ENCODE data around the gene KRTAP5-10. TPM values are rescaled to one million over a fixed set of nuclear protein-coding genes. Genes with fewer than 3 reads are reported as not detected.

The KRTAP5-10 gene, protein sequence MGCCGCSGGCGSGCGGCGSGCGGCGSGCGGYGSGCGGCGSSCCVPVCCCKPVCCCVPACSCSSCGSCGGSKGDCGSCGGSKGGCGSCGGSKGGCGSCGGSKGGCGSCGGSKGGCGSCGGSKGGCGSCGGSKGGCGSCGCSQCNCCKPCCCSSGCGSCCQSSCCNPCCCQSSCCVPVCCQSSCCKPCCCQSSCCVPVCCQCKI
- total RNA-seq (not detected), polyA plus RNA-seq (under 1 TPM; 0.06 to 0.20 TPM)
- long read RNA-seq, donor 1, partial matches to known transcripts: 0 of 1 reads
- long read RNA-seq, donor 1, other reads (novel, unspliced or antisense): 0 of 1 reads
- long read RNA-seq, donor 2: 0 reads
- long read RNA-seq, donor 3: 0 reads
- long read RNA-seq, donor 4, partial matches to known transcripts: 0 of 1 reads
- long read RNA-seq, donor 4, other reads (novel, unspliced or antisense): 0 of 1 reads
- long read RNA-seq, donor 5: 0 reads

DNA sequence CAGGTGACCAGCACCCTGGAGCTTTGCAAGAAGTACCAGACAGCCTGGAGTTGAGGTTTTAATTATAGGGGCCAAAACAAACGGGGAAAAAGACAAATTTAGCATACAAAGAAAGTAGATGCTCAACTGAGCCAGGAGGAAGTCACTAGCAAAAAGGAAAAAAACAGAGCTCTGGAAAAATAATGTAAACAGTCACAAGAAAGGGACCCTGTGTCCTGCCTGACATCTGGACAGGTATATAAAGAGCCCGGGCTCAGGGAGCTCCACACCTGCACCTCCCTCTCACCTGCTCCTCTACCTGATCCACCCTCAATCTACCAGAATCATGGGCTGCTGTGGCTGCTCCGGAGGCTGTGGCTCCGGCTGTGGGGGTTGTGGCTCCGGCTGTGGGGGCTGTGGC, at the start of gene KRTAP5-10:
TSS of gene KRTAP5-10 (plus strand) at position 301 of the 400 bp plus-strand sequence. CDS start at position 326, 25 bp downstream.
- H3K9ac ChIP-seq (ENCODE audit: insufficient read depth in 1 of 2, low read length in 2 of 2): no peak within 1 kb of the TSS
- no peak within 1 kb of the TSS for H3K27ac ChIP-seq (ENCODE audit: low read depth in 1 of 2, low read length in 1 of 2)
- TF ChIP-seq, protein P1, sequence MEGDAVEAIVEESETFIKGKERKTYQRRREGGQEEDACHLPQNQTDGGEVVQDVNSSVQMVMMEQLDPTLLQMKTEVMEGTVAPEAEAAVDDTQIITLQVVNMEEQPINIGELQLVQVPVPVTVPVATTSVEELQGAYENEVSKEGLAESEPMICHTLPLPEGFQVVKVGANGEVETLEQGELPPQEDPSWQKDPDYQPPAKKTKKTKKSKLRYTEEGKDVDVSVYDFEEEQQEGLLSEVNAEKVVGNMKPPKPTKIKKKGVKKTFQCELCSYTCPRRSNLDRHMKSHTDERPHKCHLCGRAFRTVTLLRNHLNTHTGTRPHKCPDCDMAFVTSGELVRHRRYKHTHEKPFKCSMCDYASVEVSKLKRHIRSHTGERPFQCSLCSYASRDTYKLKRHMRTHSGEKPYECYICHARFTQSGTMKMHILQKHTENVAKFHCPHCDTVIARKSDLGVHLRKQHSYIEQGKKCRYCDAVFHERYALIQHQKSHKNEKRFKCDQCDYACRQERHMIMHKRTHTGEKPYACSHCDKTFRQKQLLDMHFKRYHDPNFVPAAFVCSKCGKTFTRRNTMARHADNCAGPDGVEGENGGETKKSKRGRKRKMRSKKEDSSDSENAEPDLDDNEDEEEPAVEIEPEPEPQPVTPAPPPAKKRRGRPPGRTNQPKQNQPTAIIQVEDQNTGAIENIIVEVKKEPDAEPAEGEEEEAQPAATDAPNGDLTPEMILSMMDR (IDR thresholded peaks at IDR 0.05; ENCODE audit: control extremely low read depth, extremely low read depth): no peak
- WGBS, 2 donors: 53 to 64% methylated on average over 5 of the region's 5 CpGs
- DNase-seq (no peak), ATAC-seq (ENCODE audit: insufficient read depth, low FRiP score) (no peak)
- peaks cover 0 to 3% (median 0%) of the 10 kb centered on the region in 4 donors for H3K9me3 ChIP-seq (ENCODE audit: control insufficient read depth in 4 of 4, insufficient read depth in 3 of 4, low read length in 3 of 4)
- no peaks in the 10 kb centered on the region for H3K36me3 ChIP-seq (ENCODE audit: control insufficient read depth in 4 of 4, insufficient read depth in 4 of 4, low read length in 4 of 4)
- H3K4me1 ChIP-seq (ENCODE audit: control insufficient read depth in 5 of 5, insufficient read depth in 5 of 5, low read length in 5 of 5): peaks cover 0 to 6% (median 0%) of the 10 kb centered on the region in 5 donors
- H3K27me3 ChIP-seq (ENCODE audit: control insufficient read depth in 3 of 3, insufficient read depth in 3 of 3, low read length in 2 of 3): peaks cover 0 to 9% (median 6%) of the 10 kb centered on the region in 3 donors
- no peak within 1 kb of the TSS for H3K4me3 ChIP-seq

DNA sequence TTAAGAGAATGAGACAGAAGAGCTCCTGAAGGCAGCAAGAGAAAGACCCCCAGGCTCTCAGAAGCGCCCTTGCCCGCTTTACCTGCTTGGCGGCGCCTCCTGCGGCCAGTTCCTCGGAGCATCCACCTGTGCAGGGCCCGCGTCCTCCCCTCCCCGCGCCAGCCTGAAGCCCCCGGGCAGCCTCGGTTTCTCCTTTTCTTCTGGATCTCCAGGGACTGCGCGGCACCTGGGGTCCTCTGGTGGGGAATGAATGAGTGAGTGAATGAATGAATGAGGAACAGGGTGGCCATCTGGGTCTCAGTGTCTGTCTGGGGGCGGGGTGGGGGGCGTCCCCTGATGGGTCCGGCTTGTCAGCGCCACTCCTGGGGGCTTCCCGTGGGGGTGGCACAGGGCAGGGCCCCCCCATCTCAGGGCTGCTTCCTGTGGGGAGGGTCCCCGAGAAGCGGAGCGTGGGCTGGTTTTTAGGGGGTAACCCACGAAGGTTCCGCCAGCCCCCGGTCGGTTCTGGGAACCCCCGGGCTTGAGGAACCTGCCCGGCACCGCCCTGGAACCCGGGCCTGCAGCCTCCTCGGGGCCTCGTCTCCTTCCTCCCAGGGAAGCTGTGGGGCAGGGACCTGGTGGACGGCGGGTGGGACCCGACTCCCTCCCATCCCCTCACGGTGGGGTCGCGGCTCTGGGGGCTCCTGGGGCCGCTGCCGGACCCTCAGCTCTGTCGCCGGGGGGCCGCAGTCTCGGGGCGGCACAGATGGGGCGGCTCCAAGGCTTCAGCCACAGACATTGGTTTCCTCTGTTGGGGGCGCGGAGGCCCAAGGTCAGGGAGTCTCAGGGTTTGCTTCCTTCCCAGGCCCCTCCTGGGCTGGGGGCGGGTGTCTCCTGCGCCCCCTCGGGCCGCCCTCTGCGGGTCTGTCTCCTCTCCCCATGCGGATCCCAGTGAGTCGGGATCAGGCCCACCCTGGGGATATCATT, 46.6 kb upstream of the KRTAP5-10 start:
- H3K27me3 ChIP-seq (ENCODE audit: control insufficient read depth in 3 of 3, insufficient read depth in 3 of 3, low read length in 2 of 3): no peaks in the 10 kb centered on the region
- H3K9me3 ChIP-seq (ENCODE audit: control insufficient read depth in 4 of 4, insufficient read depth in 3 of 4, low read length in 3 of 4): no peaks in the 10 kb centered on the region
- H3K4me1 ChIP-seq (ENCODE audit: control insufficient read depth in 5 of 5, insufficient read depth in 5 of 5, low read length in 5 of 5): no peaks in the 10 kb centered on the region
- TF ChIP-seq, protein P1 (IDR thresholded peaks at IDR 0.05; ENCODE audit: control extremely low read depth, extremely low read depth): no peak
- 95 to 96% methylated on average over 29 to 55 of the region's 55 CpGs for WGBS, 2 donors
- DNase-seq: no peak
- ATAC-seq (ENCODE audit: insufficient read depth, low FRiP score): no peak
- H3K36me3 ChIP-seq (ENCODE audit: control insufficient read depth in 4 of 4, insufficient read depth in 4 of 4, low read length in 4 of 4): no peaks in the 10 kb centered on the region
- no peak overlapping the region for H3K9ac ChIP-seq (ENCODE audit: insufficient read depth in 1 of 2, low read length in 2 of 2)
- H3K27ac ChIP-seq (ENCODE audit: low read depth in 1 of 2, low read length in 1 of 2): no peak overlapping the region
- no peak overlapping the region for H3K4me3 ChIP-seq

DNA sequence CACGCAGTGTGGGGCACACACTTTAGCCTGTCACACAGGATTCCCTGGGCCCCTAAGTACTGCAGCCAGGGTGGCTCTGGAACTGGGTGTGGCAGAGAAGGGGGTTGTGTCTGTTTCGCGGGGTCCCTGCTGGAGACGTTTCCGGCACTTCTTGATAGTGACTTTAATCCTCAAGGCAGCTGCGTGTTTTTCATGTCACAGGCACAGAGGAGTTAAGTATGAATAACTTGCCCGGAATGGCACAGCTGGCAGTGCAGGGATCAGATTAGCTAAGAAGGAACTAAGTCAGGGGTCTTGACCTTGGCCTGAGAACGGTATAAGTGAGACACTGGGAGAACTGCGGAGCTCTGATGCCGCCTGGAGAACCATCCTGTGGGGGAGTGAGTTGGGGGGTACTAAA, 45.8 kb upstream of the KRTAP5-10 start:
- Histone ChIP-seq H3K36me3 (ENCODE audit: control insufficient read depth in 4 of 4, insufficient read depth in 4 of 4, low read length in 4 of 4) (no peaks in the 10 kb centered on the region), H3K9ac (ENCODE audit: insufficient read depth in 1 of 2, low read length in 2 of 2) (no peak overlapping the region), H3K27me3 (ENCODE audit: control insufficient read depth in 3 of 3, insufficient read depth in 3 of 3, low read length in 2 of 3) (no peaks in the 10 kb centered on the region), H3K4me1 (ENCODE audit: control insufficient read depth in 5 of 5, insufficient read depth in 5 of 5, low read length in 5 of 5) (no peaks in the 10 kb centered on the region), H3K27ac (ENCODE audit: low read depth in 1 of 2, low read length in 1 of 2) (no peak overlapping the region), H3K4me3 (no peak overlapping the region), H3K9me3 (ENCODE audit: control insufficient read depth in 4 of 4, insufficient read depth in 3 of 4, low read length in 3 of 4) (no peaks in the 10 kb centered on the region)
- DNase-seq (no peak), ATAC-seq (ENCODE audit: insufficient read depth, low FRiP score) (no peak)
- TF ChIP-seq, protein P1 (IDR thresholded peaks at IDR 0.05; ENCODE audit: control extremely low read depth, extremely low read depth): no peak
- 78 to 87% methylated on average over 10 of the region's 10 CpGs for WGBS, 2 donors
